ENCODE data around the gene CTRB2. TPM values are rescaled to one million over a fixed set of nuclear protein-coding genes. Genes with fewer than 3 reads are reported as not detected.
"Not testable (repeated sequence)": the region's sequence is repeated elsewhere in the genome, so short reads cannot be mapped to it uniquely, and the experiment has no call there.

CTRB2 gene
- total RNA-seq, 2 experiments from 2014 or later = not detected

- Mint-ChIP-seq H3K4me3 (no peak overlapping the region), H3K27ac (no peak overlapping the region), H3K4me1 (ENCODE audit: low read depth) (peaks cover 1% of the 10 kb centered on the region), H3K27me3 (ENCODE audit: low read depth) (peaks cover 2% of the 10 kb centered on the region), H3K36me3 (ENCODE audit: low read depth) (no peaks in the 10 kb centered on the region), H3K9me3 (ENCODE audit: insufficient read depth) (no peaks in the 10 kb centered on the region)
- DNase-seq = no peak
- ChIA-PET CTCF (interaction anchor here (0.9 to 1.6 kb wide), 4 partner anchors 30 to 174 kb away, joined by 3 to 12 read pairs (median 4); no protein-coding TSS in a partner anchor), POLR2A (no interaction called here)
- no peak for ATAC-seq
Measured at GRCh38 chr16:75229172-75230031, 22.4 kb upstream of the CTRB2 start.

GRCh38 chr16:75228143-75228976 is 21.4 kb upstream of the CTRB2 start:
- POLR2A ChIA-PET = no interaction called here
- no peaks in the 10 kb centered on the region for H3K36me3 Mint-ChIP-seq (ENCODE audit: low read depth)
- CTCF ChIA-PET = interaction anchor here (1.0 to 1.6 kb wide), 3 partner anchors 29 to 174 kb away, joined by 3 to 12 read pairs (median 5); no protein-coding TSS in a partner anchor
- H3K27me3 Mint-ChIP-seq (ENCODE audit: low read depth) = peaks cover 2% of the 10 kb centered on the region
- H3K4me1 Mint-ChIP-seq (ENCODE audit: low read depth) = no peaks in the 10 kb centered on the region
- no peaks in the 10 kb centered on the region for H3K9me3 Mint-ChIP-seq (ENCODE audit: insufficient read depth)
- ATAC-seq = no peak
- no peak overlapping the region for H3K4me3 Mint-ChIP-seq
- no peak for DNase-seq
- no peak overlapping the region for H3K27ac Mint-ChIP-seq

GRCh38 chr16:75227361-75228142 is 20.6 kb upstream of the CTRB2 start:
- Mint-ChIP-seq H3K4me1 (ENCODE audit: low read depth) (no peaks in the 10 kb centered on the region), H3K27ac (no peak overlapping the region), H3K36me3 (ENCODE audit: low read depth) (no peaks in the 10 kb centered on the region), H3K27me3 (ENCODE audit: low read depth) (peaks cover 2% of the 10 kb centered on the region), H3K4me3 (no peak overlapping the region), H3K9me3 (ENCODE audit: insufficient read depth) (no peaks in the 10 kb centered on the region)
- POLR2A ChIA-PET = no interaction called here
- no peak for ATAC-seq
- CTCF ChIA-PET = interaction anchor here (1.6 kb wide), 1 partner anchor 28 kb away, joined by 12 read pairs; no protein-coding TSS in a partner anchor
- no peak for DNase-seq

- no peak overlapping the region for H3K4me3 Mint-ChIP-seq
- ATAC-seq (no peak), DNase-seq (no peak)
- ChIA-PET CTCF (no interaction called here), POLR2A (no interaction called here)
- H3K9me3 Mint-ChIP-seq (ENCODE audit: insufficient read depth) = no peaks in the 10 kb centered on the region
- no peaks in the 10 kb centered on the region for H3K36me3 Mint-ChIP-seq (ENCODE audit: low read depth)
- no peak overlapping the region for H3K27ac Mint-ChIP-seq
- no peaks in the 10 kb centered on the region for H3K4me1 Mint-ChIP-seq (ENCODE audit: low read depth)
- no peaks in the 10 kb centered on the region for H3K27me3 Mint-ChIP-seq (ENCODE audit: low read depth)
Measured at GRCh38 chr16:75226550-75227360, 19.8 kb upstream of the CTRB2 start.

- DNase-seq (no peak), ATAC-seq (no peak)
- Mint-ChIP-seq H3K4me1 (ENCODE audit: low read depth) (peaks cover 2% of the 10 kb centered on the region), H3K27me3 (ENCODE audit: low read depth) (no peaks in the 10 kb centered on the region), H3K36me3 (ENCODE audit: low read depth) (no peaks in the 10 kb centered on the region), H3K4me3 (no peak overlapping the region), H3K27ac (no peak overlapping the region), H3K9me3 (ENCODE audit: insufficient read depth) (no peaks in the 10 kb centered on the region)
- ChIA-PET CTCF (no interaction called here), POLR2A (no interaction called here)
Measured at GRCh38 chr16:75225678-75226515, 18.9 kb upstream of the CTRB2 start.

- no peak for ATAC-seq
- Mint-ChIP-seq H3K4me1 (ENCODE audit: low read depth) (peaks cover 7% of the 10 kb centered on the region), H3K4me3 (no peak overlapping the region), H3K27ac (no peak overlapping the region), H3K27me3 (ENCODE audit: low read depth) (no peaks in the 10 kb centered on the region), H3K9me3 (ENCODE audit: insufficient read depth) (no peaks in the 10 kb centered on the region), H3K36me3 (ENCODE audit: low read depth) (no peaks in the 10 kb centered on the region)
- CTCF ChIA-PET = no interaction called here
- POLR2A ChIA-PET = no interaction called here
- no peak for DNase-seq
Measured at GRCh38 chr16:75225092-75225491, 18.1 kb upstream of the CTRB2 start.

GRCh38 chr16:75224306-75225082 is 17.5 kb upstream of the CTRB2 start:
- Mint-ChIP-seq H3K9me3 (ENCODE audit: insufficient read depth) (no peaks in the 10 kb centered on the region), H3K4me3 (no peak overlapping the region), H3K27ac (no peak overlapping the region), H3K36me3 (ENCODE audit: low read depth) (no peaks in the 10 kb centered on the region), H3K27me3 (ENCODE audit: low read depth) (no peaks in the 10 kb centered on the region), H3K4me1 (ENCODE audit: low read depth) (peaks cover 12% of the 10 kb centered on the region)
- ATAC-seq (no peak), DNase-seq (no peak)
- POLR2A ChIA-PET = no interaction called here
- CTCF ChIA-PET = interaction anchor here (0.9 kb wide), 1 partner anchor 25 kb away, joined by 3 read pairs; no protein-coding TSS in a partner anchor

GRCh38 chr16:75223129-75223528 is 16.2 kb upstream of the CTRB2 start:
- H3K27me3 Mint-ChIP-seq (ENCODE audit: low read depth); H3K9me3 Mint-ChIP-seq (ENCODE audit: insufficient read depth); POLR2A ChIA-PET; H3K4me3 Mint-ChIP-seq; H3K27ac Mint-ChIP-seq; H3K36me3 Mint-ChIP-seq (ENCODE audit: low read depth); CTCF ChIA-PET; DNase-seq; ATAC-seq: not testable (repeated sequence)
- H3K4me1 Mint-ChIP-seq (ENCODE audit: low read depth) = peaks cover 19% of the 10 kb centered on the region

- H3K4me3 Mint-ChIP-seq = no peak overlapping the region
- H3K9me3 Mint-ChIP-seq (ENCODE audit: insufficient read depth) = no peaks in the 10 kb centered on the region
- H3K36me3 Mint-ChIP-seq (ENCODE audit: low read depth) = no peaks in the 10 kb centered on the region
- ChIA-PET POLR2A (no interaction called here), CTCF (interaction anchor here (5.4 kb wide), 1 partner anchor 21 kb away, joined by 63 read pairs; no protein-coding TSS in a partner anchor)
- no peak for DNase-seq
- H3K4me1 Mint-ChIP-seq (ENCODE audit: low read depth) = peaks cover 19% of the 10 kb centered on the region
- H3K27ac Mint-ChIP-seq = no peak overlapping the region
- no peak for ATAC-seq
- no peaks in the 10 kb centered on the region for H3K27me3 Mint-ChIP-seq (ENCODE audit: low read depth)
Measured at GRCh38 chr16:75222271-75222783, 15.4 kb upstream of the CTRB2 start.

- DNase-seq (peak; percentile 62), ATAC-seq (peak; percentile 92)
- H3K27me3 Mint-ChIP-seq (ENCODE audit: low read depth) = no peaks in the 10 kb centered on the region
- H3K4me3 Mint-ChIP-seq = peak overlapping the region; percentile 68
- ChIA-PET POLR2A (interaction anchor here (0.6 kb wide), 1 partner anchor 19 kb away, joined by 3 read pairs; no protein-coding TSS in a partner anchor), CTCF (interaction anchor here (0.6 to 5.4 kb wide), 5 partner anchors 14 to 244 kb away, joined by 3 to 63 read pairs (median 5); no protein-coding TSS in a partner anchor)
- peak overlapping the region; percentile 92 for H3K27ac Mint-ChIP-seq
- H3K9me3 Mint-ChIP-seq (ENCODE audit: insufficient read depth) = no peaks in the 10 kb centered on the region
- peaks cover 19% of the 10 kb centered on the region for H3K4me1 Mint-ChIP-seq (ENCODE audit: low read depth)
- H3K36me3 Mint-ChIP-seq (ENCODE audit: low read depth) = no peaks in the 10 kb centered on the region
Measured at GRCh38 chr16:75219838-75220237, 12.9 kb upstream of the CTRB2 start.

Measured in activated CD8-positive, alpha-beta T cell treated with anti-CD3 and anti-CD28 coated beads, Interleukin-2, amount 10 ng/mL, durations not matched to agents 7 days and 5 days (primary cell).